H1 (cell line): ENCODE measurements around the gene NRSN1. TPM values are rescaled to one million over a fixed set of nuclear protein-coding genes. Genes with fewer than 3 reads are reported as not detected.

ENCODE experiments used
- MAFK ChIP-seq: IDR thresholded peaks from 2 replicates; pipeline ENCODE4 v1.6.1; 2012; ENCODE audit warnings: low read depth, mild to moderate bottlenecking, improper control_type of control experiment, low read length
- polyA plus RNA-seq, 7 experiments: library from polyadenylated mRNA; depleted of rRNA in 3 of 7; stranded (reverse) in 5 of 7; unstranded in 2 of 7; fragments of >200 nt in 5 of 7; fragments of 200-250 nt in 2 of 7; gene quantifications; 1 replicate in 5 of 7; 2 replicates in 1 of 7; 4 replicates in 1 of 7; pipeline versions ENCODE4 v1.2.1 to v1.2.3, GENCODE V29; 2011 to 2013; ENCODE audit warnings: missing spikeins in 2 of 7, mixed read lengths in 2 of 7
- total RNA-seq: library from RNA; stranded (reverse); fragmentation: NEBNext Ultra II Directional; extraction: Animal tissue kit (Norgen Biotek cat#: 25700); gene quantifications from 2 replicates; pipeline ENCODE4 v1.2.1, GENCODE V29; 2021

NRSN1 gene
- total and polyA plus RNA-seq, 2 of the 8 experiments (the other 6 are each of a cell fraction or from before 2014, with no cell fraction given), result 0.15 to 0.78 TPM

DNA sequence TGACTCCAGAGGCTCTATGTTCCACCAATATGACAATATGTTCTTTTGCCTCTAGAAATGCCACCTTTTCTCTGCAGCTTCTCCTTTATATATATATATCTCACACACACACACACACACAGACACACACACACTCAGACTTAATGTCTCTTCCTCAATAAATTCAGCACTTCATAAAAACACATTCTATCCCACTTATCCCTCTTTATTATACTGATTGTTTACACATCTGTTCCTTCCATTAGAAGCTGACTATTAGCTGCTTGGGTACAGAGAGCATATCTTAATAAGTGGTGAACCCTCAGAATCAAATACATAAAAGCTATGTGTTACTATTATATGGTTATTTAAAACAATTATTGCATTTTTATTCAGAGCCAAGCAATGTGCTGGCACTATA is 23.3 kb downstream of the NRSN1 start (continued):
- no peak for TF ChIP-seq MAFK
